Thoracic aorta (tissue), 2 donors: ENCODE data around the gene MAP2. TPM values are rescaled to one million over a fixed set of nuclear protein-coding genes. Genes with fewer than 3 reads are reported as not detected.

Experiments used
- ATAC-seq: fragments of 150-250 bp; one replicate; pipeline ENCODE4 v1.8.0; 2017; ENCODE audit warnings: low read depth; ENCODE audit not compliant: insufficient number of reproducible peaks, low FRiP score
- DNase-seq: peaks from one replicate; pipeline ENCODE4 v3.0.0-alpha.2; 2020; ENCODE audit warnings: low spot score
- H3K27ac ChIP-seq, 2 donors: fragments of 200-600 bp; sonication (generic); 1 replicate in 1 of 2; 2 replicates in 1 of 2; pipeline ENCODE4 v1.5.1; 2016; ENCODE audit warnings: mild to moderate bottlenecking in 2 of 2, moderate library complexity in 2 of 2
- H3K27me3 ChIP-seq: fragments of 200-600 bp; sonication (generic); replicated peaks from 2 replicates; pipeline ENCODE4 v1.6.0; 2016; ENCODE audit warnings: mild to moderate bottlenecking; ENCODE audit not compliant: insufficient read depth
- H3K36me3 ChIP-seq: fragments of 200-600 bp; sonication (generic); one replicate; pipeline ENCODE4 v1.5.1; 2016
- H3K4me1 ChIP-seq, 2 donors: fragments of 200-600 bp; sonication (generic); 1 replicate in 1 of 2; 2 replicates in 1 of 2; pipeline versions ENCODE4 v1.5.1 to v1.6.0; 2016; ENCODE audit warnings: low read depth in 2 of 2, mild to moderate bottlenecking in 1 of 2; ENCODE audit not compliant: control insufficient read depth in 1 of 2
- H3K4me3 ChIP-seq: fragments of 200-600 bp; sonication (generic); 2 replicates; pipeline ENCODE4 v1.5.1; 2016; ENCODE audit warnings: mild to moderate bottlenecking
- H3K9me3 ChIP-seq: fragments of 200-600 bp; sonication (generic); 2 replicates; pipeline ENCODE4 v1.5.1; 2016
- total RNA-seq, 2 donors: library from RNA; depleted of rRNA; stranded (reverse); fragments of >200 nt; gene quantifications; one replicate each; pipeline versions ENCODE4 v1.1.0 to v1.2.3, GENCODE V29; 2016
- TF ChIP-seq, protein P1 (sequence below): fragments of 200-600 bp; sonication (generic); IDR thresholded peaks from one replicate; pipeline ENCODE4 v1.5.1; 2019; ENCODE audit warnings: antibody characterized with exemption

The MAP2 gene
- total RNA-seq, 2 donors from 2014 or later, result 51.6 to 68.8 TPM

DNA sequence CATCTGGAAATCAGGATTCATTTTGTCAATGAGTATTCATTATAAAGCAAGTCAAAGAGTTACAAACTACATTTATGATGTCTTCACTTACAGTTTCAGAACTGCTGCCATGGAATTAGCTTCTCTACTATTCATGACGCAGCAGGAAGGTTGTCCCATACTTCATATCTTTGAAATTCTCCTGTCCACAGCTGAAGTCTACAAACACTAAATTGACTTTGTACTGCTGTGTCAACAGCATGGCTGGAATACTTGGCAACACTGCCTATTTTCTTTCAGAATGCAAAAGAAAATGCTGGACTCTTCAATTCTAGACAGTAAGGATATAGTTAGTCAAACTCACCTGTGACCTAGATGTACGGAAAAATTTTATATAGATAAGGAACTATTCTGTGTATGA, 303.2 kb downstream of the MAP2 start:
- H3K9me3 ChIP-seq, result no peaks in the 10 kb centered on the region
- H3K4me3 ChIP-seq, result no peak overlapping the region
- no peak for DNase-seq
- H3K36me3 ChIP-seq, result no peaks in the 10 kb centered on the region
- H3K4me1 ChIP-seq, result no peaks in the 10 kb centered on the region
- no peak for ATAC-seq
- no peaks in the 10 kb centered on the region for H3K27me3 ChIP-seq
- TF ChIP-seq, protein P1, sequence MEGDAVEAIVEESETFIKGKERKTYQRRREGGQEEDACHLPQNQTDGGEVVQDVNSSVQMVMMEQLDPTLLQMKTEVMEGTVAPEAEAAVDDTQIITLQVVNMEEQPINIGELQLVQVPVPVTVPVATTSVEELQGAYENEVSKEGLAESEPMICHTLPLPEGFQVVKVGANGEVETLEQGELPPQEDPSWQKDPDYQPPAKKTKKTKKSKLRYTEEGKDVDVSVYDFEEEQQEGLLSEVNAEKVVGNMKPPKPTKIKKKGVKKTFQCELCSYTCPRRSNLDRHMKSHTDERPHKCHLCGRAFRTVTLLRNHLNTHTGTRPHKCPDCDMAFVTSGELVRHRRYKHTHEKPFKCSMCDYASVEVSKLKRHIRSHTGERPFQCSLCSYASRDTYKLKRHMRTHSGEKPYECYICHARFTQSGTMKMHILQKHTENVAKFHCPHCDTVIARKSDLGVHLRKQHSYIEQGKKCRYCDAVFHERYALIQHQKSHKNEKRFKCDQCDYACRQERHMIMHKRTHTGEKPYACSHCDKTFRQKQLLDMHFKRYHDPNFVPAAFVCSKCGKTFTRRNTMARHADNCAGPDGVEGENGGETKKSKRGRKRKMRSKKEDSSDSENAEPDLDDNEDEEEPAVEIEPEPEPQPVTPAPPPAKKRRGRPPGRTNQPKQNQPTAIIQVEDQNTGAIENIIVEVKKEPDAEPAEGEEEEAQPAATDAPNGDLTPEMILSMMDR, result no peak
- no peak overlapping the region for H3K27ac ChIP-seq

DNA sequence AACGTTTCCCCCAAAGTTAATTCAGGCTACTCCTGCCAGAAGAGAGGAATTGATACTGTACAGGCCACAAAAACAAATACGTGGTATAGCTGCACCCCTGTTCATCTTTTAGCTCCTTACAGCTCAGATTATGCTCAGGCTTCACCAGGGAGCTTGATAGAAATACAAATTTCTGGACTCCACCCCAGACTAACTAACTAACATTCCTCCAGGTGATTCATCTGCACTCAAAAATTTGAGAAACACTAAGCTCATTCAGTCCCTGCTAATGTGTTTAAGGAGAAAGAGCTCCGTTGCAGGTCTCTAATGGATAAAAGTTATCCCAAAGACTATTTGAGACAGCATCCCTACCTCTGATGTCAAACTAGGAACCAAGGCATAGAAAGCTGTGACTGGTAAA, 311.0 kb downstream of the MAP2 start:
- H3K9me3 ChIP-seq, result no peaks in the 10 kb centered on the region
- H3K27me3 ChIP-seq, result no peaks in the 10 kb centered on the region
- no peaks in the 10 kb centered on the region for H3K4me1 ChIP-seq
- no peaks in the 10 kb centered on the region for H3K36me3 ChIP-seq
- no peak overlapping the region for H3K4me3 ChIP-seq
- DNase-seq (no peak), ATAC-seq (no peak)
- TF ChIP-seq, protein P1, result no peak
- H3K27ac ChIP-seq, result no peak overlapping the region

DNA sequence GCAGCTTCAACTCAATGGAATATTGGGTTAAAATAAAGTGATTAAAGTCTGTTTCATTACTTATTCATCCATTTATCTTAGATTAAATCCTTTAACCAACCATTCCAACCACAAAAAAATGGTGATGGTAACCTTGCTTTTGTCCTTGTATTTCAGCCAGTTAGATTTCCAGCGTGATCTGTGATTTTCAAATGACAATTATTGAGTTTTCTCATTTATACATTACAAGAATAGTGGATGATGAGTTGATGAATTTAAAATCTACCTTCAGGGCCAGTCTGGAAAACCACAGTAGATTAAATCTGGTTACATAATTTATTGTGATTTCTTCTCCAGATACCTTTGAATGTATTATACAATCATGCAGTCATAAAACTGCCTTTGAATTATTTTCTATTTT, 318.1 kb downstream of the MAP2 start:
- H3K4me1 ChIP-seq, result no peaks in the 10 kb centered on the region
- TF ChIP-seq, protein P1, result no peak
- H3K9me3 ChIP-seq, result no peaks in the 10 kb centered on the region
- no peak overlapping the region for H3K27ac ChIP-seq
- no peak overlapping the region for H3K4me3 ChIP-seq
- ATAC-seq (no peak), DNase-seq (no peak)
- H3K27me3 ChIP-seq, result no peaks in the 10 kb centered on the region
- no peaks in the 10 kb centered on the region for H3K36me3 ChIP-seq

DNA sequence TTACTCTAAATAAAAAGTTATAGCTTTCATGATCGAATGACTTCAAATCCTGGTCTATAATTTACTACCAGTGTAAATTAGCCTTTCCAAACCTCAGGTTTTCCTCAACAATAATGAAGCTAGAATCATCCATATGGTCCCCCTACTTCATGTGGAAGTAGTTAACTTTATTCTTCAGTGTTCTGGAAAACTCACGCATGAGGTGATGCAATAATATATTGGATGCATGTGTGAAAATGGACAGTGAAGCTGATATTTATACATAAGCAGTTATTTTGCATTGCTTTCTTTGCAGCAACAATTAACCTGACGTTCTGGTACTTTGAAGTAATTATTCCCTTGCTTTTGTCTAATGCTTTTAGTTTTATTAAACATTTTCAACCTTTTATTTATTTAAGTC, 329.2 kb downstream of the MAP2 start:
- no peak for ATAC-seq

DNA sequence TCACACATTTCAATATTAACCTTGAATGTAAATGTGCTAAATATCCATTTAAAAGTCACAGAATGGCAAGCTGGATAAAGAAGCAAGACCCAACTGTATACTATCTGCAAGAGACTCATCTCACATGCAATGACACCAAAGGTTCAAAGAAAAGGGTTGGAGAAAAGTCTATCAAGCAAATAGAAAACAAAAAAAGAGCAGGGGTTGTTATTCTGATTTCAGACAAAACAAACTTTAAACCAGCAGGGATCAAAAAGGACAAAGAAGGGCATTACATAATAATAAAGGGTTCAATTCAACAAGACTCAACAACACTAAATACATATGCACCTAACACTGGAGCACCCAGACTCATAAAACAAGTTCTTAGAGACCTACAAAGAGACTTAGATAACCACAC, 333.3 kb downstream of the MAP2 start:
- DNase-seq (no peak), ATAC-seq (no peak)
- TF ChIP-seq, protein P1, result no peak
- no peak overlapping the region for H3K27ac ChIP-seq
- no peaks in the 10 kb centered on the region for H3K27me3 ChIP-seq
- no peak overlapping the region for H3K4me3 ChIP-seq
- no peaks in the 10 kb centered on the region for H3K36me3 ChIP-seq
- no peaks in the 10 kb centered on the region for H3K4me1 ChIP-seq
- no peaks in the 10 kb centered on the region for H3K9me3 ChIP-seq

More for the DNA sequence above, 329.2 kb downstream of the MAP2 start:
- no peaks in the 10 kb centered on the region for H3K9me3 ChIP-seq
- no peaks in the 10 kb centered on the region for H3K36me3 ChIP-seq
- no peaks in the 10 kb centered on the region for H3K4me1 ChIP-seq
- DNase-seq, result no peak
- H3K27ac ChIP-seq, result no peak overlapping the region
- H3K4me3 ChIP-seq, result no peak overlapping the region
- no peaks in the 10 kb centered on the region for H3K27me3 ChIP-seq
- TF ChIP-seq, protein P1, result no peak
